Measurements from ENCODE around the gene MYO7B. TPM values are rescaled to one million over a fixed set of nuclear protein-coding genes. Genes with fewer than 3 reads are reported as not detected.
"Not testable (repeated sequence)": the region's sequence is repeated elsewhere in the genome, so short reads cannot be mapped to it uniquely, and the experiment has no call there.

Gene MYO7B
- polyA plus RNA-seq, 1 of the 3 experiments (the other 2 are of a cell fraction) = 0.08 TPM

DNA sequence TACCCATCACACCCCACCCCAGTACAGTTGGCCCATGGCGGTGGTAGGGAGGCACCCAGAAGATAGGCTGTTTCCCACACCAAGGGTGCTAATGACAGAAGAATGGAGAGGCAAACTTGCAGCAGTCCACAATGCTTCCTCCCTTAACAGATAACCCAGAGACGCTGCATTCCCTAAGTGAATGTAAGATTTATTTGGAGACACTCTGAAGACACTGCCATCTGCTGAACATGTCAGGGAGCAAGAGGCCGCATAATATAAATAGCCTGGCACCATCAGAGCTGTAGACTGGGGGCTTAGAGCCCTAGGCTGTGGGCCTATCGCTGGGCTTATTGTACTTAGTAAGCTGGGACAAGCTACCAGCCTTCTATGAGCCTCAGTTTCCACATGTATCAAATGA, 7.0 kb upstream of the MYO7B start:
- Histone ChIP-seq H3K9me2 (no peaks in the 10 kb centered on the region), H3K9ac (no peak overlapping the region), H3K4me2 (no peak overlapping the region), H4K20me1 (ENCODE audit: insufficient read depth) (0 out of 2 replicates have a peak, but pooled peaks cover 4% of the 10 kb centered on the region), H3K9me3 (no peaks in the 10 kb centered on the region), H3K27ac (ENCODE audit: low read depth in 2 of 2, low read length in 1 of 2) (no peak overlapping the region), H3K36me3 (replicated peaks in 1 of 2; ENCODE audit: control insufficient read depth in 1 of 2, insufficient read depth in 2 of 2, low read length in 1 of 2) (peaks cover under 1 to 8% of the 10 kb centered on the region in 2 experiments), H2AFZ (ENCODE audit: low read depth) (no peak overlapping the region), H3K4me1 (ENCODE audit: control insufficient read depth in 1 of 2, insufficient read depth in 2 of 2, low read depth in 1 of 2, low read length in 1 of 2) (peaks cover 0 to 10% of the 10 kb centered on the region in 2 experiments; a peak in 2 of 4 replicates), H3K27me3 (ENCODE audit: insufficient read depth) (peaks cover 13% of the 10 kb centered on the region; the same call in 1 of the 2 replicates), H3K79me2 (ENCODE audit: insufficient read depth) (peaks cover 27% of the 10 kb centered on the region), H3F3A (replicated peaks; ENCODE audit: insufficient read depth) (no peaks in the 10 kb centered on the region), H3K4me3 (ENCODE audit: low read depth in 2 of 2, low read length in 1 of 2) (no peak overlapping the region)
- POLR2A ChIA-PET = no interaction called here
- TF ChIP-seq PBX3 (IDR thresholded peaks at IDR 0.05) = no peak
- no peak for TF ChIP-seq NRF1 (IDR thresholded peaks at IDR 0.05; ENCODE audit: low read depth, low read length)
- TF ChIP-seq, protein P1, sequence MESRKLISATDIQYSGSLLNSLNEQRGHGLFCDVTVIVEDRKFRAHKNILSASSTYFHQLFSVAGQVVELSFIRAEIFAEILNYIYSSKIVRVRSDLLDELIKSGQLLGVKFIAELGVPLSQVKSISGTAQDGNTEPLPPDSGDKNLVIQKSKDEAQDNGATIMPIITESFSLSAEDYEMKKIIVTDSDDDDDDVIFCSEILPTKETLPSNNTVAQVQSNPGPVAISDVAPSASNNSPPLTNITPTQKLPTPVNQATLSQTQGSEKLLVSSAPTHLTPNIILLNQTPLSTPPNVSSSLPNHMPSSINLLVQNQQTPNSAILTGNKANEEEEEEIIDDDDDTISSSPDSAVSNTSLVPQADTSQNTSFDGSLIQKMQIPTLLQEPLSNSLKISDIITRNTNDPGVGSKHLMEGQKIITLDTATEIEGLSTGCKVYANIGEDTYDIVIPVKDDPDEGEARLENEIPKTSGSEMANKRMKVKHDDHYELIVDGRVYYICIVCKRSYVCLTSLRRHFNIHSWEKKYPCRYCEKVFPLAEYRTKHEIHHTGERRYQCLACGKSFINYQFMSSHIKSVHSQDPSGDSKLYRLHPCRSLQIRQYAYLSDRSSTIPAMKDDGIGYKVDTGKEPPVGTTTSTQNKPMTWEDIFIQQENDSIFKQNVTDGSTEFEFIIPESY (IDR thresholded peaks at IDR 0.05; ENCODE audit: borderline replicate concordance, low read depth) = no peak
- TF ChIP-seq EP300 (IDR thresholded peaks at IDR 0.05; ENCODE audit: borderline replicate concordance in 1 of 2, low read depth in 1 of 2, low read length in 1 of 2) = no peak
- no peak for TF ChIP-seq FOSL2 (IDR thresholded peaks at IDR 0.05; ENCODE audit: borderline replicate concordance, low read depth)
- TF ChIP-seq USF1 (IDR thresholded peaks at IDR 0.05; ENCODE audit: borderline replicate concordance, low read depth) = no peak
- TF ChIP-seq REST (IDR thresholded peaks at IDR 0.05; ENCODE audit: low read depth, low read length) = no peak
- TF ChIP-seq NFIC (IDR thresholded peaks at IDR 0.05; ENCODE audit: borderline replicate concordance) = no peak
- no peak for TF ChIP-seq FOXJ3 (CRISPR knock-in tag; IDR thresholded peaks at IDR 0.05)
- TF ChIP-seq, protein P2, sequence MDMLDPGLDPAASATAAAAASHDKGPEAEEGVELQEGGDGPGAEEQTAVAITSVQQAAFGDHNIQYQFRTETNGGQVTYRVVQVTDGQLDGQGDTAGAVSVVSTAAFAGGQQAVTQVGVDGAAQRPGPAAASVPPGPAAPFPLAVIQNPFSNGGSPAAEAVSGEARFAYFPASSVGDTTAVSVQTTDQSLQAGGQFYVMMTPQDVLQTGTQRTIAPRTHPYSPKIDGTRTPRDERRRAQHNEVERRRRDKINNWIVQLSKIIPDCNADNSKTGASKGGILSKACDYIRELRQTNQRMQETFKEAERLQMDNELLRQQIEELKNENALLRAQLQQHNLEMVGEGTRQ (IDR thresholded peaks at IDR 0.05; ENCODE audit: borderline replicate concordance, low read depth, low read length) = no peak
- no peak for TF ChIP-seq ELF1 (IDR thresholded peaks at IDR 0.05)
- no peak for TF ChIP-seq TCF12 (IDR thresholded peaks at IDR 0.05)
- TF ChIP-seq RXRA (IDR thresholded peaks at IDR 0.05; ENCODE audit: borderline replicate concordance, low read depth) = no peak
- TF ChIP-seq POLR2AphosphoS5 (IDR thresholded peaks at IDR 0.05; ENCODE audit: low read depth, low read length) = no peak
- TF ChIP-seq RFX5 (IDR thresholded peaks at IDR 0.05; ENCODE audit: low read length) = no peak
- TF ChIP-seq GABPA (IDR thresholded peaks at IDR 0.05; ENCODE audit: low read depth) = no peak
- CTCF ChIA-PET = interaction anchor here (1.3 kb wide), 1 partner anchor 49 kb away, joined by 3 read pairs; no protein-coding TSS in a partner anchor
- 50% methylated on average over 4 of the region's 4 CpGs for WGBS (ENCODE audit: low lambda C conversion rate)
- no peak for DNase-seq

DNA sequence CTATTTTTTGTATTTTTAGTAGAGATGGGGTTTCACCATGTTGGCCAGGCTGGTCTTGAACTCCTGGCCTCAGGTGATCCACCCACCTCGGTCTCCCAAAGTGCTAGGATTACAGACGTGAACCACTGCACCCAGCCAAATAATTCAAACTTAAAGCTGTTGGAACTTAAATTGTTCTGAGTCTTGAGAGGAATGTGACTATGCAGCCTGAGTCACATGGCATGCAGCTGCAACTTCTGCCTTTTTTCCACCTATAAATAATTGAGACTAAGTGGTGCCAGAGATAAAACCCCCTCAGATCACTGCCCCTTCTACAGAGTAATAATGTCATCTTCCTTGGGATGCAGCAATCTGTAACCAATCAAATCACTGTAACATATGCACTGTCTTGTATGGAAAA, 6.1 kb upstream of the MYO7B start:
- DNase-seq; H3F3A ChIP-seq (replicated peaks; ENCODE audit: insufficient read depth); H3K9ac ChIP-seq; H3K9me2 ChIP-seq; H2AFZ ChIP-seq (ENCODE audit: low read depth); H3K27ac ChIP-seq (ENCODE audit: low read depth in 2 of 2, low read length in 1 of 2); H3K4me2 ChIP-seq; H3K9me3 ChIP-seq; H3K36me3 ChIP-seq (replicated peaks in 1 of 2; ENCODE audit: control insufficient read depth in 1 of 2, insufficient read depth in 2 of 2, low read length in 1 of 2); H3K4me3 ChIP-seq (ENCODE audit: low read depth in 2 of 2, low read length in 1 of 2); POLR2A ChIA-PET; H4K20me1 ChIP-seq (ENCODE audit: insufficient read depth): not testable (repeated sequence)
- Histone ChIP-seq H3K79me2 (ENCODE audit: insufficient read depth) (peaks cover 18% of the 10 kb centered on the region), H3K27me3 (ENCODE audit: insufficient read depth) (peaks cover 22% of the 10 kb centered on the region; the same call in 1 of the 2 replicates), H3K4me1 (ENCODE audit: control insufficient read depth in 1 of 2, insufficient read depth in 2 of 2, low read depth in 1 of 2, low read length in 1 of 2) (peaks cover 0 to 10% of the 10 kb centered on the region in 2 experiments; a peak in 2 of 4 replicates)
- 59% methylated on average over 2 of the region's 2 CpGs for WGBS (ENCODE audit: low lambda C conversion rate)
- CTCF ChIA-PET = interaction anchor here (1.3 kb wide), 1 partner anchor 50 kb away, joined by 3 read pairs; no protein-coding TSS in a partner anchor
